A549 (cell line): ENCODE results near the gene F2. TPM values are rescaled to one million over a fixed set of nuclear protein-coding genes. Genes with fewer than 3 reads are reported as not detected.
A peak's percentile ranks its signal among the peaks of the same experiment; 100 is the strongest.

Experiments used
- ATAC-seq, 2 experiments: fragments of 200-7000 bp in 1 of 2; fragments of >200 bp in 1 of 2; cut with Nextera tagmentation in 1 of 2; cut with Tn5 transposase in 1 of 2; 3 replicates each; pipeline versions ENCODE4 v1.8.0 to v1.9.1; 2018 to 2020; ENCODE audit warnings: mild to moderate bottlenecking in 1 of 2, moderate library complexity in 1 of 2
- CTCF ChIA-PET: fragments of 300-600 bp; sonication (Branson Sonifier 250); formaldehyde crosslinking; extraction: SDS; loops from one replicate; lab custom pipeline; 2021; ENCODE audit warnings: antibody characterized with exemption, inconsistent platforms; lab: Yijun Ruan, JAX
- POLR2A ChIA-PET: fragments of 350-600 bp; formaldehyde crosslinking; extraction: SDS; loops from one replicate; lab custom pipeline; 2021; ENCODE audit warnings: antibody characterized with exemption, inconsistent platforms; lab: Yijun Ruan, JAX
- DNase-seq, 2 experiments: peaks; one replicate each; pipeline versions ENCODE4 v3.0.0 to v3.0.0-alpha.2; 2011 to 2016; ENCODE audit warnings: low read depth in 1 of 2, low spot score in 1 of 2
- FAIRE-seq: peaks from 2 replicates; lab custom pipeline; 2011; peaks lifted over from hg19 to GRCh38; lab: Jason Lieb, UNC
- H3K27ac ChIP-seq, 2 experiments: fragments of >200 bp; sonication (Bioruptor Twin); formaldehyde crosslinking; 3 replicates each; pipeline ENCODE4 v1.5.1; 2016 to 2017
- H3K4me1 ChIP-seq: fragments of >200 bp; sonication (Bioruptor Twin); formaldehyde crosslinking; 3 replicates; pipeline ENCODE4 v1.6.1; 2016
- H3K4me2 ChIP-seq: fragments of >200 bp; sonication (Bioruptor Twin); formaldehyde crosslinking; 3 replicates; pipeline ENCODE4 v1.6.1; 2016
- H3K4me3 ChIP-seq: fragments of >200 bp; sonication (Bioruptor Twin); formaldehyde crosslinking; 3 replicates; pipeline ENCODE4 v1.5.1; 2016
- H3K9me3 ChIP-seq: fragments of >200 bp; sonication (Bioruptor Twin); formaldehyde crosslinking; 3 replicates; pipeline ENCODE4 v1.6.1; 2016
- BHLHE40 ChIP-seq: IDR thresholded peaks from 2 replicates; pipeline ENCODE4 v1.6.1; 2012; ENCODE audit warnings: low read depth, low read length, inconsistent platforms
- CEBPB ChIP-seq, 2 experiments: fragments of >200 bp in 1 of 2; sonication (Bioruptor Twin) in 1 of 2; formaldehyde crosslinking in 1 of 2; IDR thresholded peaks; 2 replicates each; pipeline ENCODE4 v1.6.1; 2012 to 2016
- CHD2 ChIP-seq: fragments of 150-350 bp; IDR thresholded peaks from 2 replicates; pipeline ENCODE4 v1.6.1; 2014; ENCODE audit warnings: low read length; ENCODE audit not compliant: partially characterized antibody
- EHF ChIP-seq: fragments of 250-450 bp; sonication (Bioruptor Pico); IDR thresholded peaks from 2 replicates; pipeline ENCODE4 v1.5.0; 2020; ENCODE audit warnings: mild to moderate bottlenecking
- EHMT2 ChIP-seq: fragments of 200-600 bp; sonication (generic); IDR thresholded peaks from 2 replicates; pipeline ENCODE4 v1.6.1; 2016; ENCODE audit warnings: antibody characterized with exemption, low read depth, mild to moderate bottlenecking, moderate library complexity
- JUNB ChIP-seq: fragments of >200 bp; sonication (Bioruptor Twin); formaldehyde crosslinking; IDR thresholded peaks from 2 replicates; pipeline ENCODE4 v1.6.1; 2016
- KDM5A ChIP-seq: fragments of 200-600 bp; sonication (generic); IDR thresholded peaks from 2 replicates; pipeline ENCODE4 v1.6.1; 2016; ENCODE audit warnings: antibody characterized with exemption, mild to moderate bottlenecking
- MYC ChIP-seq: IDR thresholded peaks from 2 replicates; pipeline ENCODE4 v1.6.1; 2012; ENCODE audit warnings: mild to moderate bottlenecking, inconsistent platforms, low read length, improper control_type of control experiment, borderline replicate concordance
- NFE2L2 ChIP-seq: fragments of 150-350 bp; conservative IDR thresholded peaks from 2 replicates; pipeline ENCODE4 v1.6.1; 2014; ENCODE audit warnings: low read length
- NR3C1 ChIP-seq: fragments of >200 bp; sonication (Bioruptor Twin); formaldehyde crosslinking; IDR thresholded peaks from 3 replicates; pipeline ENCODE4 v1.6.1; 2017
- PBX3 ChIP-seq: IDR thresholded peaks from 2 replicates; pipeline ENCODE4 v1.6.1; 2012
- RAD21 ChIP-seq, 2 experiments: fragments of >200 bp in 1 of 2; sonication (Bioruptor Twin) in 1 of 2; formaldehyde crosslinking in 1 of 2; IDR thresholded peaks in 1 of 2; conservative IDR thresholded peaks in 1 of 2; 2 replicates in 1 of 2; 3 replicates in 1 of 2; pipeline ENCODE4 v1.6.1; 2012 to 2018; ENCODE audit warnings: inconsistent platforms in 1 of 2
- RARB ChIP-seq: fragments of 250-450 bp; sonication (Bioruptor Pico); IDR thresholded peaks from 2 replicates; pipeline ENCODE4 v1.8.0; 2021; ENCODE audit warnings: mild to moderate bottlenecking, moderate library complexity
- REST ChIP-seq: fragments of 200-600 bp; sonication (generic); IDR thresholded peaks from 2 replicates; pipeline ENCODE4 v1.6.1; 2016; ENCODE audit warnings: antibody characterized with exemption, mild to moderate bottlenecking, moderate library complexity
- RNF2 ChIP-seq: fragments of 200-600 bp; sonication (generic); IDR thresholded peaks from 2 replicates; pipeline ENCODE4 v1.6.1; 2016; ENCODE audit warnings: low read depth, mild to moderate bottlenecking, antibody characterized with exemption, moderate library complexity, borderline replicate concordance
- SMC3 ChIP-seq: fragments of >200 bp; sonication (Bioruptor Twin); formaldehyde crosslinking; IDR thresholded peaks from 3 replicates; pipeline ENCODE4 v1.6.1; 2018; ENCODE audit warnings: inconsistent platforms
- ZFP36 ChIP-seq: fragments of 450-650 bp; IDR thresholded peaks from 2 replicates; pipeline ENCODE4 v1.6.1; 2014; ENCODE audit warnings: borderline replicate concordance; ENCODE audit not compliant: partially characterized antibody
- WGBS: methylation state at CpG from one replicate; pipeline ENCODE4 v1.1.6; 2017; ENCODE audit errors: missing lambda C conversion rate; 5-methylcytosine and 5-hydroxymethylcytosine counted together
- polyA plus RNA-seq, 4 experiments: library from polyadenylated mRNA; depleted of rRNA in 3 of 4; stranded (reverse); fragments of >200 nt; fragmentation: RNase III in 1 of 4; extraction: RNeasy Plus Mini Kit Qiagen cat#74134 plus additional on column Dnase treatment in 1 of 4; gene quantifications; 2 replicates in 3 of 4; 3 replicates in 1 of 4; pipeline ENCODE4 v1.2.3, GENCODE V29; 2011 to 2017
- TF ChIP-seq, protein P1 (sequence below): fragments of >200 bp; sonication (Bioruptor Twin); formaldehyde crosslinking; IDR thresholded peaks from 3 replicates; pipeline ENCODE4 v1.6.1; 2016

The F2 gene
- polyA plus RNA-seq, 2 of the 4 experiments (the other 2 are of a cell fraction), result 2.5 to 3.8 TPM

DNA sequence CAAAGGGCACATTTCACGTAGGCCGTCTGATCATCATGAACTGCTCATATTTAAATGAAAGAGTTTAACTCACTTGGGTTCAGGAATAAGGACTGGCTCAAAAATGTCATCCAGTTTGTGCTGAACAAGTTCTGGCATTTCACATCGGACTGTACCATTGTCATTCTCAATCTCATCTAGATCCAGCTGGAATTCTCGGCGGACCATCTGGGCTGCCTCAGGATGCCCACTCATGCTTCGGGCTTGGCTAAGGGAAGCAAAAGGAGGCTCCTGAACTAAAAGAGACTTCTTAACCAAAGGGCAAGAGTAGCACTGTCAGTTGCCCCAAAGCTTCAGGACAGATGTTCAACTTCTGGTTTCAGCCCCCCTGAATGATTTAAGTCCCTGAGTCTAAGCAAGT is 40.2 kb downstream of the F2 start (continued):
- no peak for TF ChIP-seq PBX3
- TF ChIP-seq MYC, result no peak

DNA sequence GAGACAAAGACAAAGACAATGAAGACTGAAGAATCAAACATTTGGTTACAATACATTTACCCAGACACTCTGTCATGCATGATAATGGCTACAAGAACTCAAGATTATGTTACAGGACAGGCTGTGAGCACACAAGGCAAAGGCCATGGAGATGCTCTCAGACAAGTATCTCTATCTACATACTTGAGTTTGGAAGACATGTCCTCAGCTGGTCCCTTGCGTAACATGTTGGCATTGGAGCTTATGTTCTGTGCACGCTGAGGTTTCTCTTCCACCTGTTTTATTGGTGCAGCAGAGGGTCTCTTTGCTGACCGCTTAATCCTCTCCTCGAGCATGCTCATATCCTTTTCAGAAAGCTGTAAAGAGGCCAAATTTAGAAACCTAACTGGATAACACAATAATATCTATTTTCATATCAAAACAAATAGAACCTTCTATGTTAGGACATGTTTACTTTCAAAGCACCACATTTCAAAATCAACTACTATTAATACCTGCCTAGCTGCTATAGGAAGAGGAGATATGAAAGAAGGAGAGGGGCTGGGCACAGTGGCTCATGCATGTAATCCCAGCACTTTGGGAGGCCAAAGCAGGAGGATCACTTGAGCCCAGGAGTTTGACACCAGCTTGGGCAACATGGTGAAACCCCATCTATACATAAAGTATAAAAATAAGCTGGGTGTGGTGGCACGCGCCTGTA is 41.6 kb downstream of the F2 start:
- no peak overlapping the region for H3K4me3 ChIP-seq
- H3K9me3 ChIP-seq, result no peaks in the 10 kb centered on the region
- H3K4me2 ChIP-seq, result no peak overlapping the region
- DNase-seq (no peak), ATAC-seq (no peak), FAIRE-seq (no peak)
- H3K4me1 ChIP-seq, result no peaks in the 10 kb centered on the region; the same call in 2 of the 3 replicates
- POLR2A ChIA-PET, result no interaction called here
- CTCF ChIA-PET, result interaction anchor here (1.2 to 3.2 kb wide), 3 partner anchors 11 to 17 kb away, joined by 3 to 7 read pairs (median 4); no protein-coding TSS in a partner anchor
- TF ChIP-seq EHMT2 (no peak), JUNB (no peak), NFE2L2 (no peak), SMC3 (no peak), ZFP36 (no peak), CEBPB (IDR thresholded peaks at IDR 0.05) (0 out of 4 replicates have a peak, but pooled peaks of 1 of the 2 experiments have one; percentile 11)
- no peak overlapping the region for H3K27ac ChIP-seq
- 97% methylated on average over 6 of the region's 6 CpGs for WGBS

GRCh38 chr11:46761807-46762206 is 42.8 kb downstream of the F2 start:
- ChIA-PET POLR2A (no interaction called here), CTCF (interaction anchor here (0.7 kb wide), 1 partner anchor 18 kb away, joined by 3 read pairs; no protein-coding TSS in a partner anchor)
- 96% methylated on average over 4 of the region's 4 CpGs for WGBS
- no peaks in the 10 kb centered on the region for H3K4me1 ChIP-seq
- TF ChIP-seq RNF2 (no peak), NR3C1 (no peak), SMC3 (no peak), CHD2 (no peak), KDM5A (no peak), BHLHE40 (no peak), REST (no peak), EHF (CRISPR knock-in tag) (no peak), RAD21 (conservative IDR thresholded peaks at IDR 0.05 in 1 of 2, IDR thresholded peaks at IDR 0.05 in 1 of 2) (no peak), RARB (CRISPR knock-in tag) (no peak)
- TF ChIP-seq, protein P1, sequence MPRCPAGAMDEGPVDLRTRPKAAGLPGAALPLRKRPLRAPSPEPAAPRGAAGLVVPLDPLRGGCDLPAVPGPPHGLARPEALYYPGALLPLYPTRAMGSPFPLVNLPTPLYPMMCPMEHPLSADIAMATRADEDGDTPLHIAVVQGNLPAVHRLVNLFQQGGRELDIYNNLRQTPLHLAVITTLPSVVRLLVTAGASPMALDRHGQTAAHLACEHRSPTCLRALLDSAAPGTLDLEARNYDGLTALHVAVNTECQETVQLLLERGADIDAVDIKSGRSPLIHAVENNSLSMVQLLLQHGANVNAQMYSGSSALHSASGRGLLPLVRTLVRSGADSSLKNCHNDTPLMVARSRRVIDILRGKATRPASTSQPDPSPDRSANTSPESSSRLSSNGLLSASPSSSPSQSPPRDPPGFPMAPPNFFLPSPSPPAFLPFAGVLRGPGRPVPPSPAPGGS, result no peak
- ATAC-seq (no peak), FAIRE-seq (no peak), DNase-seq (no peak)
- H3K27ac ChIP-seq, result no peak overlapping the region
- H3K9me3 ChIP-seq, result no peaks in the 10 kb centered on the region
- H3K4me3 ChIP-seq, result no peak overlapping the region
- no peak overlapping the region for H3K4me2 ChIP-seq
